SK-N-SH treated with all-trans-retinoic acid at 6 μM for 48 hours (cell line): ENCODE data around the gene CYP2S1.

Experiments used
- ATAC-seq: fragments of 200-7000 bp; cut with Tn5 transposase; 3 replicates; pipeline ENCODE4 v1.9.1; 2020; ENCODE audit warnings: mild to moderate bottlenecking, moderate library complexity
- ARNTL ChIP-seq: fragments of 450-650 bp; formaldehyde crosslinking; IDR thresholded peaks from 2 replicates; pipeline ENCODE4 v1.5.0; 2020; ENCODE audit warnings: low read depth, mild to moderate bottlenecking, moderate library complexity, borderline replicate concordance
- BACH2 ChIP-seq: fragments of 250-450 bp; sonication (Bioruptor Pico); IDR thresholded peaks from 2 replicates; pipeline ENCODE4 v1.9.0; 2021; ENCODE audit warnings: mild to moderate bottlenecking, borderline replicate concordance
- CREB5 ChIP-seq: fragments of 250-450 bp; sonication (Bioruptor Pico); IDR thresholded peaks from 2 replicates; pipeline ENCODE4 v1.5.1; 2020; ENCODE audit warnings: low read depth, mild to moderate bottlenecking, moderate library complexity
- ESRRG ChIP-seq: fragments of 250-450 bp; sonication (Bioruptor Pico); IDR thresholded peaks from 2 replicates; pipeline ENCODE4 v1.6.1; 2021; ENCODE audit warnings: mild to moderate bottlenecking
- GLIS3 ChIP-seq: fragments of 250-450 bp; sonication (Bioruptor Pico); IDR thresholded peaks from 2 replicates; pipeline ENCODE4 v1.5.0; 2020; ENCODE audit warnings: mild to moderate bottlenecking, moderate library complexity
- ISL1 ChIP-seq: fragments of 250-450 bp; sonication (Bioruptor Pico); IDR thresholded peaks from 2 replicates; pipeline ENCODE4 v2.1.2; 2022; ENCODE audit warnings: mild to moderate bottlenecking, moderate library complexity
- OSR1 ChIP-seq: fragments of 250-450 bp; sonication (Bioruptor Pico); IDR thresholded peaks from 2 replicates; pipeline ENCODE4 v1.8.0; 2022; ENCODE audit warnings: moderate library complexity, mild to moderate bottlenecking, inconsistent platforms
- PATZ1 ChIP-seq: fragments of 250-450 bp; sonication (Bioruptor Pico); IDR thresholded peaks from 2 replicates; pipeline ENCODE4 v1.8.0; 2020; ENCODE audit warnings: mild to moderate bottlenecking, moderate library complexity, borderline replicate concordance
- POU6F1 ChIP-seq: fragments of 250-450 bp; sonication (Bioruptor Pico); IDR thresholded peaks from 2 replicates; pipeline ENCODE4 v1.8.0; 2021; ENCODE audit warnings: low read depth, mild to moderate bottlenecking, moderate library complexity, borderline replicate concordance
- PPARA ChIP-seq: fragments of 250-450 bp; sonication (Bioruptor Pico); IDR thresholded peaks from 2 replicates; pipeline ENCODE4 v1.5.0; 2020; ENCODE audit warnings: mild to moderate bottlenecking, borderline replicate concordance
- RARB ChIP-seq: fragments of 250-450 bp; sonication (Bioruptor Pico); IDR thresholded peaks from 2 replicates; pipeline ENCODE4 v1.8.0; 2021; ENCODE audit warnings: mild to moderate bottlenecking, moderate library complexity
- SNAI2 ChIP-seq: fragments of 250-450 bp; sonication (Bioruptor Pico); IDR thresholded peaks from 2 replicates; pipeline ENCODE4 v1.5.0; 2020; ENCODE audit warnings: mild to moderate bottlenecking, moderate library complexity
- TCF4 ChIP-seq: fragments of 250-450 bp; sonication (Bioruptor Pico); IDR thresholded peaks from 2 replicates; pipeline ENCODE4 v1.8.0; 2021; ENCODE audit warnings: mild to moderate bottlenecking, moderate library complexity, borderline replicate concordance
- TOX ChIP-seq: fragments of 250-450 bp; sonication (Bioruptor Pico); IDR thresholded peaks from 2 replicates; pipeline ENCODE4 v1.8.0; 2021; ENCODE audit warnings: mild to moderate bottlenecking, moderate library complexity, borderline replicate concordance
- ZC3H10 ChIP-seq: fragments of 250-450 bp; sonication (Bioruptor Pico); IDR thresholded peaks from 2 replicates; pipeline ENCODE4 v1.5.1; 2021; ENCODE audit warnings: mild to moderate bottlenecking, moderate library complexity
- ZFP3 ChIP-seq: fragments of 250-450 bp; sonication (Bioruptor Pico); IDR thresholded peaks from 2 replicates; pipeline ENCODE4 v1.5.0; 2020; ENCODE audit warnings: mild to moderate bottlenecking, moderate library complexity
- ZFP30 ChIP-seq: fragments of 450-650 bp; formaldehyde crosslinking; IDR thresholded peaks from 2 replicates; pipeline ENCODE4 v1.5.0; 2022; ENCODE audit warnings: mild to moderate bottlenecking, moderate library complexity
- ZNF70 ChIP-seq: fragments of 450-650 bp; formaldehyde crosslinking; IDR thresholded peaks from 2 replicates; pipeline ENCODE4 v1.5.0; 2020; ENCODE audit warnings: mild to moderate bottlenecking, moderate library complexity
- ZNF8 ChIP-seq: fragments of 450-650 bp; formaldehyde crosslinking; IDR thresholded peaks from 2 replicates; pipeline ENCODE4 v1.5.0; 2020; ENCODE audit warnings: mild to moderate bottlenecking, moderate library complexity
- TF ChIP-seq, protein P1 (sequence below): fragments of 250-450 bp; sonication (Bioruptor Pico); IDR thresholded peaks from 2 replicates; pipeline ENCODE4 v1.5.0; 2020; ENCODE audit warnings: mild to moderate bottlenecking, moderate library complexity
- TF ChIP-seq, protein P2 (sequence below): fragments of 250-450 bp; sonication (Bioruptor Pico); IDR thresholded peaks from 2 replicates; pipeline ENCODE4 v1.5.1; 2021; ENCODE audit warnings: mild to moderate bottlenecking, moderate library complexity

The CYP2S1 gene

DNA sequence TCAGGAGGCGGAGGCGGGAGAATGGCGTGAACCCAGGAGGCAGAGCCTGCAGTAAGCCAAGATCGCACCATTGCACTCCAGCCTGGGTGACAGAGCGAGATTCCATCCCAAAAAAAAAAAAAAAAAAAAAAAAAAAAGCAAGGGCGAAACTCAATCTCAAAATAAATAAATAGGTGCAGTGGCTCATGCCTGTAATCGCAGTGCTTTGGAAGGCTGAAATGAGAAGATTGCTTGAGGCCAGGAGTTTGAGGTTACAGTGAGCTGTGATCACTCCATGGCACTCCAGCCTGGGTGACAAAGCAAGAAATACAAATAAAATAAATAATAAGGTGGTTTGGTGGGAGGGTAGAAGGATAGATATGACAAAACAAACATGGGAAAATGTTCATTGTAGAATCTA lies 39.0 kb upstream of the CYP2S1 start:
- TF ChIP-seq OSR1: no peak
- TF ChIP-seq BACH2 (CRISPR knock-in tag): no peak
- no peak for TF ChIP-seq CREB5
- TF ChIP-seq ARNTL: no peak
- TF ChIP-seq ISL1: no peak
- no peak for TF ChIP-seq GLIS3 (CRISPR knock-in tag)
- TF ChIP-seq TCF4: no peak
- no peak for TF ChIP-seq SNAI2
- TF ChIP-seq, protein P1, sequence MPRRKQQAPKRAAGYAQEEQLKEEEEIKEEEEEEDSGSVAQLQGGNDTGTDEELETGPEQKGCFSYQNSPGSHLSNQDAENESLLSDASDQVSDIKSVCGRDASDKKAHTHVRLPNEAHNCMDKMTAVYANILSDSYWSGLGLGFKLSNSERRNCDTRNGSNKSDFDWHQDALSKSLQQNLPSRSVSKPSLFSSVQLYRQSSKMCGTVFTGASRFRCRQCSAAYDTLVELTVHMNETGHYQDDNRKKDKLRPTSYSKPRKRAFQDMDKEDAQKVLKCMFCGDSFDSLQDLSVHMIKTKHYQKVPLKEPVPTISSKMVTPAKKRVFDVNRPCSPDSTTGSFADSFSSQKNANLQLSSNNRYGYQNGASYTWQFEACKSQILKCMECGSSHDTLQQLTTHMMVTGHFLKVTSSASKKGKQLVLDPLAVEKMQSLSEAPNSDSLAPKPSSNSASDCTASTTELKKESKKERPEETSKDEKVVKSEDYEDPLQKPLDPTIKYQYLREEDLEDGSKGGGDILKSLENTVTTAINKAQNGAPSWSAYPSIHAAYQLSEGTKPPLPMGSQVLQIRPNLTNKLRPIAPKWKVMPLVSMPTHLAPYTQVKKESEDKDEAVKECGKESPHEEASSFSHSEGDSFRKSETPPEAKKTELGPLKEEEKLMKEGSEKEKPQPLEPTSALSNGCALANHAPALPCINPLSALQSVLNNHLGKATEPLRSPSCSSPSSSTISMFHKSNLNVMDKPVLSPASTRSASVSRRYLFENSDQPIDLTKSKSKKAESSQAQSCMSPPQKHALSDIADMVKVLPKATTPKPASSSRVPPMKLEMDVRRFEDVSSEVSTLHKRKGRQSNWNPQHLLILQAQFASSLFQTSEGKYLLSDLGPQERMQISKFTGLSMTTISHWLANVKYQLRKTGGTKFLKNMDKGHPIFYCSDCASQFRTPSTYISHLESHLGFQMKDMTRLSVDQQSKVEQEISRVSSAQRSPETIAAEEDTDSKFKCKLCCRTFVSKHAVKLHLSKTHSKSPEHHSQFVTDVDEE (CRISPR knock-in tag): no peak
- no peak for TF ChIP-seq ZC3H10 (CRISPR knock-in tag)
- no peak for ATAC-seq

- no peak for TF ChIP-seq POU6F1
- TF ChIP-seq, protein P2, sequence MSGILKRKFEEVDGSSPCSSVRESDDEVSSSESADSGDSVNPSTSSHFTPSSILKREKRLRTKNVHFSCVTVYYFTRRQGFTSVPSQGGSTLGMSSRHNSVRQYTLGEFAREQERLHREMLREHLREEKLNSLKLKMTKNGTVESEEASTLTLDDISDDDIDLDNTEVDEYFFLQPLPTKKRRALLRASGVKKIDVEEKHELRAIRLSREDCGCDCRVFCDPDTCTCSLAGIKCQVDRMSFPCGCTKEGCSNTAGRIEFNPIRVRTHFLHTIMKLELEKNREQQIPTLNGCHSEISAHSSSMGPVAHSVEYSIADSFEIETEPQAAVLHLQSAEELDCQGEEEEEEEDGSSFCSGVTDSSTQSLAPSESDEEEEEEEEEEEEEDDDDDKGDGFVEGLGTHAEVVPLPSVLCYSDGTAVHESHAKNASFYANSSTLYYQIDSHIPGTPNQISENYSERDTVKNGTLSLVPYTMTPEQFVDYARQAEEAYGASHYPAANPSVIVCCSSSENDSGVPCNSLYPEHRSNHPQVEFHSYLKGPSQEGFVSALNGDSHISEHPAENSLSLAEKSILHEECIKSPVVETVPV (CRISPR knock-in tag): no peak
- no peak for TF ChIP-seq GLIS3 (CRISPR knock-in tag)
- TF ChIP-seq ZC3H10 (CRISPR knock-in tag): no peak
- no peak for TF ChIP-seq ZNF70 (CRISPR knock-in tag)
- TF ChIP-seq TOX (CRISPR knock-in tag): no peak
- TF ChIP-seq ARNTL: no peak
- TF ChIP-seq, protein P1 (CRISPR knock-in tag): no peak
- no peak for TF ChIP-seq SNAI2
- TF ChIP-seq OSR1: no peak
- no peak for TF ChIP-seq RARB
- no peak for TF ChIP-seq ZNF8 (CRISPR knock-in tag)
- no peak for TF ChIP-seq PPARA
- TF ChIP-seq CREB5: no peak
- no peak for TF ChIP-seq ISL1
- TF ChIP-seq ZFP30 (CRISPR knock-in tag): no peak
- no peak for TF ChIP-seq ESRRG (CRISPR knock-in tag)
- TF ChIP-seq ZFP3 (CRISPR knock-in tag): no peak
- no peak for TF ChIP-seq TCF4
- ATAC-seq: no peak
These were observed 36.8 kb upstream of the CYP2S1 start for GRCh38 chr19:41156207-41156606.

DNA sequence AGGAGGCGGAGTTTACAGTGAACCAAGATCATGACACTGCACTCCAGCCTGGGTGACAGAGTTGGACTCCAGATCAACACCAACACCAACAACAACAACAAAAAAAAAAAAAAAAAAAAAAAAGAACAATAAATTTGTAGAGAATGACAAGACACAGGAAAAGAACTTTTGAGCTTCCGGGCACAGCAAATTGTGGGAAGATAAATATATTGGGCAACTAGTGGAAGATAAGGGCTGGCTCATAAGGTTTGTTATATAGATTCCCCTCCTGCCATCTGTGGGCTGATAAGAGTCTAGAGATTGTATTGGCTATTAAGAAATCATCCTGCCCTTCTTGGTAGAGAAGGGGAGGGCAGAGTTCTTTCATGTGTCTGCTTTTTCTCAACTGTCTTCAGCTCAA lies 33.1 kb upstream of the CYP2S1 start:
- no peak for TF ChIP-seq RARB
- TF ChIP-seq PATZ1 (CRISPR knock-in tag): no peak
- TF ChIP-seq TOX (CRISPR knock-in tag): no peak
- no peak for TF ChIP-seq ISL1
- TF ChIP-seq OSR1: no peak
- TF ChIP-seq BACH2 (CRISPR knock-in tag): no peak
- TF ChIP-seq ARNTL: no peak
- no peak for TF ChIP-seq ZC3H10 (CRISPR knock-in tag)
- no peak for TF ChIP-seq PPARA
- no peak for ATAC-seq
